ENCODE results near the gene GSG1L. TPM values are rescaled to one million over a fixed set of nuclear protein-coding genes. Genes with fewer than 3 reads are reported as not detected.

GSG1L gene
- total RNA-seq, 1 donor from 2014 or later: not detected

- no peak for DNase-seq
Observed at GRCh38 chr16:27841061-27841801, 222.3 kb downstream of the GSG1L start.

GRCh38 chr16:27840311-27841060 is 223.0 kb downstream of the GSG1L start:
- no peak for DNase-seq

- DNase-seq: no peak
Observed at GRCh38 chr16:27839419-27839818, 224.1 kb downstream of the GSG1L start.

- no peak for DNase-seq
Observed at GRCh38 chr16:27838536-27839175, 224.9 kb downstream of the GSG1L start.

GRCh38 chr16:27829975-27830374 is 233.5 kb downstream of the GSG1L start:
- DNase-seq: no peak

GRCh38 chr16:27828671-27829070 is 234.8 kb downstream of the GSG1L start:
- DNase-seq: no peak

GRCh38 chr16:27827765-27828164 is 235.7 kb downstream of the GSG1L start:
- no peak for DNase-seq

- DNase-seq: no peak
Observed at GRCh38 chr16:27826893-27827289, 236.6 kb downstream of the GSG1L start.

- no peak for DNase-seq
Observed at GRCh38 chr16:27826081-27826892, 237.2 kb downstream of the GSG1L start.

GRCh38 chr16:27824786-27825185 is 238.7 kb downstream of the GSG1L start:
- DNase-seq: no peak

GRCh38 chr16:27824006-27824405 is 239.5 kb downstream of the GSG1L start:
- DNase-seq: no peak

GRCh38 chr16:27823421-27823820 is 240.1 kb downstream of the GSG1L start:
- no peak for DNase-seq

GRCh38 chr16:27822996-27823395 is 240.5 kb downstream of the GSG1L start:
- no peak for DNase-seq

GRCh38 chr16:27822529-27822928 is 241.0 kb downstream of the GSG1L start:
- no peak for DNase-seq

- no peak for DNase-seq
Observed at GRCh38 chr16:27820646-27821345, 242.7 kb downstream of the GSG1L start.

GRCh38 chr16:27819881-27820610 is 243.5 kb downstream of the GSG1L start:
- DNase-seq: no peak

GRCh38 chr16:27819356-27819755 is 244.2 kb downstream of the GSG1L start:
- DNase-seq: no peak

GRCh38 chr16:27818246-27818645 is 245.3 kb downstream of the GSG1L start:
- no peak for DNase-seq

- no peak for DNase-seq
Observed at GRCh38 chr16:27817038-27817437, 246.5 kb downstream of the GSG1L start.

- DNase-seq: no peak
Observed at GRCh38 chr16:27816561-27816960, 247.0 kb downstream of the GSG1L start.

- no peak for DNase-seq
Observed at GRCh38 chr16:27813591-27813990, 249.9 kb downstream of the GSG1L start.

All from dermis blood vessel endothelial cell (primary cell).